SKM-1 treated with dmso at 0.1 percent for 144 hours (cell line): ENCODE results near the gene LRMDA.

ENCODE experiments used
- DNase-seq: peaks from one replicate; lab custom pipeline; 2025; ENCODE audit not compliant: unreplicated experiment; lab: John Stamatoyannopoulos, UW

LRMDA gene

DNA sequence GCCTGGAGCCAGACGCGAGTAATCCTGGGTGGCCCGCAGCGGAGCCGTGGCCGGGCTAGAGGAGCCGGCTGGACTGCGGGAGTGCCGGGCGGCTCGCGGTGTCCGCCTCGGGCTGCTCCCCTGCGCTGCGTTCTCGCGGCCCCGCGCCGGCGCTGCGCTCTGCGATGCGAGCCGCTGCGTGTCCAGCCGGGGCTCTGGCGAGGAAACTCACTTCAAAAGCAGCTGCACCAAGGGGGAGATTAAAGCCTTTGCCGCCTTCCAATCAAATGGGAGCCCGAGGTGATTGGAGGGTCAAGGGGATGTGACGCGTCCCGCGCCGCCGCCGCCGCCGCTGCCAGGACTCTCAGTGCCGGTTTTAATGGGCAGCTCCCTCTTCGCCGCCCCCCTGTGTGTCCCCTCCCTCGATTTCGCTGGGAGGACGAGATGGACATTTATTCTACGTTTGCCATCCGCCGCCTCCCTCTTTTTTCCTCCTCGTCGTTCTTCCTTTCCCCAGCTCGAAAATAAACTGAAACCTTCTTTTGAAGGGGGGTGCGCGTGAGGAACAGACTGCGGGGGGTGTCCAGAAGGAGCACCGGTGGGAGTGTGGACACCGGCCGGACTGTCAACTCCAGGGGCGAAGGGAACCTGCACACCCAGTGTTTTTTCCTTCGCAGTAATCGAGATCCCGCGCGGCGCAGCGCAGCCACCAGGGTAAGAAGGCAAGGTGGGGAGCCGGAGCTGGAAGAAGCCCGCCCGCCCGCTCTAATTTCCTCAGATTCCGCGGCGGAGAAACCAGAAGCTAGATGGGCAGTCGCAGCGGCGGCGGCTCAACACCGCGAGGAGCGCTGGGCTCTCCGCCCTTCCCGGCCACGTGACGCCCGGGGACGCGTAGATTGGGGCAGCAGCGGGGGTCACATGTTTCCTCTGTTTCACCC is 29.6 kb upstream of the LRMDA start, which contains the start of gene ZNF503:
ZNF503 (minus strand) TSS at position 196 of the 917 bp plus-strand sequence. CDS start 345 bp downstream, outside the sequence.
- peak; percentile 96 for DNase-seq

DNA sequence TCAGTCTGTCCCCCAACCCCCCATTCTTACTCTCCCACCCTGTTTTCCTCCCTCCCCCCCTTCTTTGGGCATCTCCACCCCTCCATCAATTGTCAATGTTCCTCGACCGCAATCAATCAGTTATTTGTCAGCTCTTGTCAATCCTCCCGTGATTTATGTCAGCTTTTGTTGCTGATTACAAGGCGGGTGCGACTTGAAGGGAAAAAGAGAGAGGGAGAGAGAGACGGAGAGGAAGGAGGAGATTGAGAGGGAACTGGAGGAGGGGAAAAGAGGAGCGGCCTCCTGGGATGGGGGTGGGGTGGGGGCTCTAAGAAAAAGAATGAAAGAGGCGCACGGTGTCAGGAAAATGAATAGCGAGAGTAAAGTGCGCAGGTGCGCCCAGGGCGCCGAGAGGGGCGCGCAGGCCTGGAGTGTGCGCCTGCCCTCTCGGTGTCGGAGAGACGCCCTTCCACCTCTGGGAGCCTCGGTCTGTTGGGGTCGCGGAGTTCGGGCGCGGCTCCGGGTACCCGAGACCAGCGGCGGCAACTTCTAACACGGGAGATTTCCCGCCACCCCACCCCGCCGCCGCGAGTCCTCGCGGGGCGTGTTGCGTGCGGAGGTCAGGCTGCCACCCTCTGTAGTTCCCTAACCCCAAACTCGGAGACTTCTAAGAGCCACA is 28.8 kb upstream of the LRMDA start:
- DNase-seq = peak; percentile 20

DNA sequence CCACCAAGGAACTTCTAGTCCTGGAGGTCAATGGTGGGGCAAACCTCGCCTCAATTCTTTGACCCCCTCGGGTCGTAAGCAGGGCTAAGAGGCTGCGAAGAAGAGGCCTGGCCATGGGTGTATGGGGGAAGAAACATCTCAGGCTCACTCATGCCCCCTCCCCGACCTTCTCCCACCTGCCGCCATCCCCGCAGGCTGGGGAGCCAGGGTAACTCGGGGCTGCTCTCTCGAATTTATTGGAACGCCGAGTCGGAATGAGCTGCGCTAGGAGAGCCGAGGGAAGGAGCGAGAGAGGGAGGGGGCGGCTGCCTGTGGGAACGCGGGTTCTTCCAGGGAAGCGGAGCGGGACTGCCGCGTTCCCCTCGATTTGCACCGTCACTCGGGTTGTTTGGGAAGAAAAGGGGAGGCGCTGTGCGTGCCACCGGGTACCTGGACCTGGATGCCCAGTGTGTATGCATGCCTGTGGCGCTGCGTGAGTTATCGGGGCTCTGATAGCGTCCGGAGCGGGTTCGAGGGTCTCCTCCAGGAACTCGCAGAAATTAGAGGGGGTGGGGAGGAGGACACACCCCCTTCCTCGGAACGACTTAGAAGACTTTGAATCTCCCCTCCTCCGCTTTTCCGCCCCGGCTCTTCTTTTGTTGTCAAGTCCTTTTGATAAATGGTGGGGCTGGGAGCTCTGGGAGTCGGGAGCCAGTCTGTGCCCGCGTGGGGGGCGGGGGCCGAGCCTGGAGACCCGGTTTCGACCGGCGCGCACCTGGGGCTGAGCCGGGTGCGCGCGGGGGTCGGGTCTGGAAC is 28.1 kb upstream of the LRMDA start:
- no peak for DNase-seq

DNA sequence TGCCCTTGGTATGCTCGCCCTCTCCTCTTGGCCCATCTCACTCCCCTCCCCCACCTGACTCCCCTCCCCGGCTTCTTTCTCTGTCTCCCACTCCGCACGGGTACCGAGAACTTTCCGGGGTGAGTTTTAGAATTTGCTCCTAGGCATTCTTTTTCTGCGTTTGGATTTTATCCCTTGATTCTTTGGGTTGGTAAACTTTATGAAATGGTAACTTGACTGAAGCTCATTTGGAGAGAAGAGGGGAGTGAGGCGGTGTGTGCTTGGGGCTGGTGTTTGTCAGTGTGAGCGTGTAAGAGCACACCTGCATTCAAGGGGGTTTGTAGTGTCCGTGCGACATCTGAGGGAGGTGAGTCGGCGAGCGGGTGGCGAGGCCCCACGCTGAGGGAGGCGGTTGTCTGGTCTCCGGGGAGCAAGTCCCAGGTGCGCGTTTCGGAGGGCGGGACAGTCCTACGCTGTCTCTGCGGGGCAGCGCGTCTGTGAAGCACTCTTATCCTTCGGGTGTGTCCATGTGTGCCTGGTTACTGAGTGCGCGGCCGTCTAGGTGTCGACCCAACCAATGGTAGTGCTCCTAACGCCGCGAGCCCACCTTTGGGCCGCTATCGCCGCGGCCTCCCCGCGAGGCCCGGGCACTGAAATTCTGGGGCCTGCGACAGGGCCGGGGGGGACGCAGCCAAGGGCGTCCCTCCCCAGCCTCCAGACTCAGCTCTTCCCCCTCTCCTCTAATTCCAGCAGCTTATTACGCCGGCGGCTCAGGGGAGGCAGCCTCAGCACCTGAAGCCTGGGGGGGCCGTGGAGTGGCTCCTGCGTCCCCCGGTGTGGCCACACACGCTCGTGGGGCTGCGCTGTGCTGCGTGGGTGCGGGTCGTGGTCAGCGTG is 27.2 kb upstream of the LRMDA start:
- no peak for DNase-seq

DNA sequence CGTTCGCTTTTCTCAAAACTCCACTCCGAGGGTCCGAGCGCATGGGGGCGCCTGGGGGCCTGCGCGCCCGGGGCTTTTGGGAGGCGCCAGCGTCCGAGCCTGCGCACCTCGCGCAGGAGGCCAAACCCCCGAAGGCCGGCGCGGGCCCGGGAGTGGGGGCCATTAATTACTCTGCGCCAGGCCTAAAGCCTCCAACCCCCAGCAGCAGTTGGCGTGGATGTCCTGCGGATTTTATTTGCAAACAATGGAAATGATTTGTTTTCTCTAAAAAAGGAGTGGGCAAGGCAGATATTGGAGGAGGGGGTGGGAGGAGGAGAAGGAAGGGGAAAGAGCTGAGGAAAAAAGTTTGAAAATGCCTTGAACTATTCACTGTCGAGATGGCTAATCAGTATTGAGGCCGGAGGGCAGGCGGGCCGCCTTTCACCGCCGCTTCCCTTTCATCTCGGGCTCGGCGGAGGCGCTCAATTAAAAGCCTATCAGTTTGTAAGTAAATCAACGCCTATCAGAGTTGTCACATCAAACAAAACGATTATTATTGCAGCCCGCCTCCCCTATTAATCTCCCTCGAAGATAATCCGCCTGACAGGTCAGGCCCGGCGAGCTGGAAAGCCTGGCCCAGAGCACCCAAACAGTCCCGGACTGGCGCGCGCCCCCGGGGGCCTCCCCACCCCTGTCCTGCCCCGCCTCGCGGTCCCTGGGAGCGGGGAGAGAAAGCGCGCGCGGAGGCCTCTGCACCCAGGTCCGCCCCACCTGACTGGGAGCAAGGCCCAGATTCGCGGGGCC is 26.4 kb upstream of the LRMDA start:
- DNase-seq = no peak

DNA sequence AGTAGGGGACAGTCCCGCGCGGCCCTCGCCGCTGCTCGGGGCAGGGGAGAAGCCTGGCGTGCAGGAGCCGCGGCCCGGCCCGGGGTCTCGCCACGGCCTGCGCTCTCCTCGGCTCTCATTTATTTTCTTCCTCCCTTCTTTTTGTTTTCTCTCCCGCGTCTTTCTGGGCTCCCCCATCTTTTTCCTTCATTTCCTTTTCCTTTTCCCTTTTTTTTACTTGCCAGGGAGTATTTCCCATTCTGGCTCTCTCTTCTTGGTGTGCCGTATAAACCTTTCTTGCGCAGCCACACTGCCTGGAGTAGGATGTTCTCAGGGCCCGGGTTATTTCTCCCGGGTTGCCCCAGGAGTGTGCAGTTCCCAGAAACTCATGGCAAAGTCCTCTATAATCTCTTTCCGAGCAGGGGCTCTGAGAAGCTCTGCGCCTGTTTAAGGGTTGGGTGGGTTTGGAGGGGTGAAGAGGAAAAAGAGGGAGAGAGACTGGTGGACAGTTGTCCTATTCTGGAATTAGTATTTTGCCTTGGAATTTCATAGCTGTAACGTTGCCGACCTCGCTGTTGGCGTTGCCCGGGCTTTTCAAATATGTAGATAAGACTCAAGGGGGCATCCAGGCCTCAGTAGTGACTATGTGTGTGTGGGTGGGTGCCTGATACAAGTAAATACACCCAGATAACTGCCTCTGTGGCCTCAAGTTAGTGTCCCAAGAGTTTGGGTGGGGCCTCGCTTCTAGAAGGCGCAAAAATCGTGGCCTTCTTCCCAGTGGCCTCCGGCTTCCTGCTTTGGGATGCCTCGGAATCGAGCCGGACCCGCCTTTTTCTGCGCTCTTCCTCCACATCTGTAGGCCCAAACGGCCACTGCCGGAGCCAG is 25.6 kb upstream of the LRMDA start:
- DNase-seq = no peak

DNA sequence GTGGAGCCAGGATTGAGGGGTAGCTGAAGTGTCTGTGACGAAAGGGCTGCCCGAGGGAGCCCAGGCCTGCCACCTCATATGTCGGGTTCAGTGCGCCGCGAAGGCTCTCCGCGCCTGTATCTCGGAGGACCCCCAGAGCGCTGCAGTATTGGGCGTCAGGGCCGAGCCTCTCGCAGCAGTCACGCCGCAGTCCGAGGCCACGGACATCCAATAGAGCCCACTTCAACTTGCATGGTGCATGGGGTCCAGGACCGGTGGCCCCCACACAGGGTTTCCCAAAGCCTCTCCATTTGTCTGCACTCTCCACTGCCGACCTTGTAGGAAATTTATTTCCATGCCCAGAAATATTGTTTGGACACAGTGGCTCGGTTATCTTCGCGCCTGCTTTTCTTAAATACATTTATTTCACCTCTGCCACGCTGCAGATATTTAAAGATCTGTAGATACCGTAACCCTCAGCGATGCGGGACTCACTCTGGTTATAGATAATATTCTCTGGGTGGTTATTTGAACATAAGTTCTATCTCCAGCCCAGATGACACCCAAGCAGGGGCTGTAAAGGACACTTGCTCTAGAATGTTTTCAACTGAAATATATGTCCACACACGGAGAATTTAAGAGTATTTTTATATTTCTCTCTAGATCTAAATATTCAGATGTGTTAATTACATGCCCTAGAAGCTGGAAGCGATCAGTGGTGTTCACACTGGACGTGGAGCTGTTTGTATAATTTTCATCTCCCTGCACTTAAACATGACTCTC is 24.8 kb upstream of the LRMDA start:
- no peak for DNase-seq

DNA sequence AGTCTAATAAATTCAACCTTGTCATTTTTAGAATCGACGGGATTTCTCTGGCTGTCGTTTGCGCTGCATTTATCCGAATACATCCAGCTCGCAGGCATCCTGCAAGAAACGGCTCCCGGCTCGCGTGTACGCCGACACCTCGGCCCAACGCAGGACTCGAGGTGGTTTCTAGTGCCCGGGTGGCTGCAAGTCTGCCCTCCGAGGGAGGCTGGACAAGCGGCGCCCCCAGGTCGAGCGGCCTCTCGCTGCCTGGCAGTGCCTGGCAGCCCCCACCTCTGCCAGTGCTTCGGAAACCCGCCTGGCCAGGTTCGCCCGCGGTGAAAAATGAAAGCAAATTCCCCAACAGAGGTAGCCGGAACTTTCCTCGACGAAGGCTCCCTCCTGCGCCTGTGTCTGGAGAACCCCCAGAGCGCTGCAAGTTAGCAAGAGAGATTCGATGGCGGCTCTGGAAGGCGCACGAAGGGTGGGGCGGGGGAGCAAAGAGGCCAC is 24.2 kb upstream of the LRMDA start:
- no peak for DNase-seq

DNA sequence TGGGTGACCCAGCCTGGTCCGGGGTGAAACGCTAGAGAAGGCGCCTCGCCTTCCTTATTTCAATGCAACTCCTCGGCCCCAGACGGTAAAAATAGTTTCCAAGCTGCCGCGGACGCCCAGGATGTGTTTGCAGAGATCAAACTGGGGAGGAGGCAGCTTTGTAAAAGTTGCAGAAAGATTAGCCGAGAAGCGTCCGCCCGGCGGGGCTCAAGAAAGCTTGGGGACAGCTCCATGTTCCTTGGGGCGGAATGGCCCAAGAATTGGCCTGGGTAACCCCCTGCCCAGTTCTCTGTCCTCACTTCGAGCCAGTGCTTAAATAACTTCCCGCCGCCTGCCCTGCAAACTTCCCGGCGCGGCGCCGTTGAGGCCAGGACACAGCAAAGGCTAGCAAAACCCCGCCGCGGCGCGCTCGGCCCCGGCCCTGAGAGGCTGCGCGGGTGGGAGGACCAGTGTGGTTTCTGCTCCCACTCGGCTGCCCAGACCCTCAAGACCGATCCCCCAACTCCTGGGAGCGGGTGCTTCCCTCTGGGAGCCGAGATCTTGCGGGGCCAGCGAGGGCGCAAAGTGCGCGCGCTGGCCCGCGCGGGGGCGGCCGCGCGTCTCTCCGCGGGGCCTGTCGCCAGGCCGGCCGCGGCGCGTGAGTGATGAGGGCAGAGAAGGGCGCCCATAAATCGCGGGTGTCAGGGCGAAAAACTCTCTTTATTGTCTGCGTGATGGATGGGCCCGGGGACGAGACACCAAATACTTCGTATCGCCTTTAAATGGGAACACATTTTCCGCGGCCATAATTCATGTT is 23.5 kb upstream of the LRMDA start:
- no peak for DNase-seq

DNA sequence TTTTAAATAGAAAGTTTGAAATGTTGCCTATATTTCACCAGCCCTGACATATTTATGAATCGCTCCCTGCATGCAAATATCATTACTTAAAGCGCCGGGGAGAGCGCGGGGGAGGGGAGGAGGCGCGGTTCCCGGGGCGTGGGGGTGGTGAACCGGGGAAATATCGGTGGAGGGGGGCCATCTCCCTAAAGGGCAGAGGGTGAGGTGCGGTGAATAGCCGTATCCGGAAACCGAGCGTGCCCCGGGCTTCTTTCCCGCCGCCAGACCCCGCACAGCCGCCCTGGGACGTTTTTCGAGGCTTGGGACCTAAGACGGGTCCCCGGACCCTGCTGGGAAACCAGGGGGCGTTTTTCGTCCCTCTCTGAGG is 22.9 kb upstream of the LRMDA start:
- no peak for DNase-seq

DNA sequence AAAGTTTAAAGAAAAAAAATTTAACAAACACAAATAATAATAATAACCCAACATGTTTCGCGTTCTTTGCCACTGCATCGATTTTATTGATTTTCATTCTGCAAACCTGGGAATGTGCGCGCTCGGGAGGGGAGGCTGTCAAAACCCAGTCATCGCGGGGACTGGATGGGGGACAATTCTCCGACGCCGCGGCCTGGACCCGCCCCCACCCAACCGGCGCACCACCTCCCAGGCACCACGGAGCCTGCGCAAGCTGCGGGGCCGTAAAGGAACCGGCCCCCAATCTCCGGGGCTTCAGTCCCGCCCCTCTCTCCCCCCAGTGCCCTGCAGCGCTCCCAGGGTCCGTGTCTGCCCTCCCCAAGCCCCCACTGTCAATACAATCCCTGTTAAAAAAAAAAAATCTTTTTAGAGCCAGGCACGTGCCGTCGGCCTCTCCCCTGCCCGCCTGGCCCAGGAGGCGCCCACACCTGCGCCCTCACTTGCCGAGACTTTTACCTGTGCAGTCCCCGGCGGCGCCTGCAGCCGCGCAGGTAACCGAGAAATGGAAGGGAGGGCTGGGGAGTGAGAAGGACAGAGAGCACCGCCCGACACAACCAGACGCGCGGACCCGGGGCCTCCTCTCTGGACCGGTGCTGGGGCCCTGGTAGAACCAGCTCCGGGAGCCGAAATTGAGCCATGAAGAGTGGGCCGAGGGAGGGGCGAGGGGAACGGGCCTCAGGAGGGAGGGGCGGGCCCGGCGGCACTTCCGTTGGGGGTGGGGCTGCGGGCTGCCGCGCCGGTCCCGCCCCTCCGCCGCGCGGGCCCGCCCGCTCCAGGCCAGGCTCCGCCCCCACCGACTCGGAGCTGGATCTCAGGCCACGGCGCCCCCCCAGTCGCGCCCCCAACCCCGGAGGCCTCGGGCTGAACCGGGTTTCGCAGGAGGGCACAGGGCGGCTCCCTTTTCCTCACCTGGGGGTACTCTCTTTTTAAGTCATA is 22.2 kb upstream of the LRMDA start:
- peak; percentile 47 for DNase-seq

DNA sequence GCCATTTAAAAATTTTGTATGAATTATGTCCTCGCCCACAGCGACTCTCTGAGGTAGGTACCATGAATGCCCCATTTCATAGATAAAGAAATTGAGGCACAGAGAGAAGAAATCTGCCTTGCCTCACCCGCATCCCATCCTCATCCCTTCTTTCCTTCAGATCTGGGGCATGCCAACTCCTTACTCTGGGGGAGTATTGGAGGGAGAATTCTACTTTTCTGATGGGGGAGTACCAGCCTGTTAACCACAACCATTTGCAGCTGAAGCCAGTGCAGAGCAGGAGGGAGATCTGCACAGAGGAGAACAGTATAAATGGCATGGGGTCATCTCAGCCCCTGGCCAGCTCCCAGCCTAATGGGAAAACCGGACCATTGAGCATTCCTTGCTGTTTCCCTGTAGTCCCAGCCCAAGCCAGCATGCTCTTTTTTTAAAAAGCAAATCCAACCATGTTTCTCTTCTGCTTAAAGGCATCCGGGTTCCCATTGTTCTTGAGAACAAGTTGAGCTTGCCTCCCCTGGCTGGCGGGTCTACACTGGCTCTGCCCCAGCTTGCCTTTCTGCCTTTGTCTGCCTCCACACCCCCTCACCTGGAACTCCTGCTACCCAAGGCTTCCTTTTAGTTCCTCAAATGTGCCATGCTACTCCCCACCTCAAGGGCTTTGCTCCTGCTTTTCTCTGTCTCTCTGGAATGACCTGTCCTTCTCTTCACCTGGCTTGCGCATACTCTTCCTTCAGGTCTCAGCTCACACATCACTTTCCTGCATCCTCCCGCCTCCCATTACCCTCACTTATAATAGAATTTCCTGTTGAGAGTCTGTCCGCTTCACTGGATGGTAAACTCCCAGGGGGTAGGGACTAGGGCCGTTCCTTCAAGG is 21.1 kb upstream of the LRMDA start:
- no peak for DNase-seq

DNA sequence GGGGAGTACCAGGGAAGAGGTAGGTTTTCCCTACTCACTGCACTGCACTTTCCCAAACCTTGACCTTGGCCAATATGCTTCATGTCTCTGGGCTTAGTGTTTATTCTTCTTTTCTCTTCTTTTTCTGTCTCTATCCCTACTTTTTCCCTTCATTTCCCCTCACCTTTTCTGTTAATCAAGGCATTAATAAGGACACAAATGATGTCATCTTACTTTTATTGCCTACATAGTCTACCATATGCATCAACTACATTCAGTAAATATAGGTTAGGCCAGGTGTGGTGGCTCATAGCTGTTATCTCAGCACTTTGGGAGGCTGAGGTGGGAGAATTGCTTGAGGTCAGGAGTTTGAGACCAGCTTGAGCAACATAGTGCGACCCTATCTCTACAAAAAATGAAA is 16.9 kb upstream of the LRMDA start:
- DNase-seq = no peak

DNA sequence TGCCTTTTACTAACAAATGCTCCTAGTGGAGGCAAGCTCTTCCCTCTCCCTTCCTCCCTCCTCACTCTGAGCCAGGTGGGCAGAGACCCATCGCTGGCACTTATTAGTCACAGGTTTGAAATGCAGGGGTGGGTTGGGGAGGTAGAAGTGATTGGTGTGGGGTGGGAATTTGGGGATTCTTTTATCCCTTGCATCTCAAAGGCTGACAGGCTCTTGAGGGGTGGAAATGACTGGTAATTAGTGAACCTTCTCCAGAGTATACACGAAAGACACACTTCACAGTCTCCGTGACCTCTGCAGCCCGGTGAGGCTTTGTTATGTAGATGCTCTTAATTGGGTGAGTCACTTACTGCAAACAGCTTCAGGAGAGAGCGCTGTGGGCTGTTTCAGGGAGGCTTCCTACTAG is 13.9 kb upstream of the LRMDA start:
- DNase-seq = no peak

DNA sequence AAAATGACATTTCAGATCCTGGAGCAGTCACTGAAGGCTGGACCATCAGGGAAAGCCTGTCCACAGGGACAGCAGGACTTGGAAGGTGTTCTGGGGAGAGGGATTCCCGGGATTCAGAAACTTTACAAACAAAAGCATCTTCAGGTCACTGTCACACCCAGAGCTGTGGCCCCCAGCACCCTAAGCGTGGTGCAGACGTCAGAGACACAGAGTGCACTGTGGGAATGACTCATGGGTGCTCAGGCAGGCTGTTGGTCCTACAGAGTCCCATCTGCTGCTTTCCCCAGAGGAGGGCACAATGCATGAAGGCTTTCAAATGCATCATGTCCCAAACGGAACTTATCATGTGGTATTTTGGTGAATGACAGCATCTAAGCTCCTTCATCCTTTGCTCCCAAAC is 13.1 kb upstream of the LRMDA start:
- DNase-seq = no peak
